ENCODE measurements around the gene KCNN4. TPM values are rescaled to one million over a fixed set of nuclear protein-coding genes. Genes with fewer than 3 reads are reported as not detected.
A peak's percentile ranks its signal among the peaks of the same experiment; 100 is the strongest.

Gene KCNN4
- total and polyA plus RNA-seq, 2 experiments from 2014 or later, result 3.6 to 5.4 TPM

DNA sequence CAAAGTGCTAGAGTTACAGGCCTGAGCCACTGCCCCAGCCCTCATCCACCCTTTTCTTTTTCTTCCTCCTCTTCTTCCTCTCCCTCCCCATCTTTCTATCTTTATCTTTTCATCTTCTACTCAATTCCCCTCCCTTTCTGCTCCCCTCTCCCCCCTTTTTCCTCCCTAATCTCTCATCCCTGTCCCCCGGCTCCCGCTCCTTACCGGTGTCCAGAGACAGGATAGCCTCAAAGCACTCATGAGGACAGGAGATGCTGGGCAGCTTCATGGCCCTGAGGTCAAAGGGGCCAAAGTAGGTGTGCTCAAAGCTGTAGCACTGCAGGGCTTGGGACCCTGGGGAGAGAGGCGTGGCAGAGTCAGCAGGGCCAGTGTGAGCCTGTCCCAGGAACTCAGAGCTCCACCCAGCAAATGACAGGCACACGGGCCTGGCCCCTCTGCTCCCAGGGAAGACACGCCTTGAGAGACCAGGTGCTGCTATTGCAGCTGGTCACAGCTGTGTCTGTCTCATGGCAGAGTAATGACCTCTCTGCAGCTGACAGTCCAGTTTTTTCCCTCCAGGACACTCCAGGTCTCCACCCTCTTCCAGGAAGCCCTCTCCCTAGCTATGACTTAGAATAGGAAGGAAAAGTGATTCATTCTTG, 18.8 kb upstream of the KCNN4 start:
- TF ChIP-seq EZH2 (IDR thresholded peaks at IDR 0.05; ENCODE audit: borderline replicate concordance), result no peak
- no peak for TF ChIP-seq CTCF (IDR thresholded peaks at IDR 0.05; ENCODE audit: poor library complexity)
- TF ChIP-seq EZH2phosphoT487 (IDR thresholded peaks at IDR 0.05; ENCODE audit: low read depth, severe bottlenecking, unreplicated experiment), result no peak
- Histone ChIP-seq H2AFZ (no peak overlapping the region), H3K36me3 (replicated peaks; ENCODE audit: insufficient read depth, low read depth) (no peaks in the 10 kb centered on the region), H3K9me3 (ENCODE audit: low read depth) (no peaks in the 10 kb centered on the region), H3K27ac (no peak overlapping the region), H4K20me1 (ENCODE audit: insufficient read depth, poor library complexity, severe bottlenecking) (no peaks in the 10 kb centered on the region), H3K4me2 (peak overlapping the region; percentile 88), H3K4me1 (ENCODE audit: insufficient read depth) (no peaks in the 10 kb centered on the region), H3K9me2 (replicated peaks; ENCODE audit: insufficient read depth) (no peaks in the 10 kb centered on the region), H3K79me2 (no peaks in the 10 kb centered on the region), H3K27me3 (no peaks in the 10 kb centered on the region), H3K4me3 (no peak overlapping the region)
- 58% methylated on average over 6 of the region's 6 CpGs for WGBS (ENCODE audit: low lambda C conversion rate, missing lambda C conversion rate)
- DNase-seq (ENCODE audit: low spot score), result peak; percentile 34

- no peaks in the 10 kb centered on the region for H3K27me3 ChIP-seq
- peak; percentile 87 for DNase-seq (ENCODE audit: low spot score)
- H3K4me1 ChIP-seq (ENCODE audit: insufficient read depth), result no peaks in the 10 kb centered on the region
- H3K27ac ChIP-seq, result peak overlapping the region; percentile 23
- H3K36me3 ChIP-seq (replicated peaks; ENCODE audit: insufficient read depth, low read depth), result no peaks in the 10 kb centered on the region
- H3K4me3 ChIP-seq, result peak overlapping the region; percentile 5
- no peaks in the 10 kb centered on the region for H3K79me2 ChIP-seq
- 15% methylated on average over 63 of the region's 70 CpGs for WGBS (ENCODE audit: low lambda C conversion rate, missing lambda C conversion rate)
- H3K4me2 ChIP-seq, result peak overlapping the region; percentile 88
- no peaks in the 10 kb centered on the region for H3K9me3 ChIP-seq (ENCODE audit: low read depth)
- no peaks in the 10 kb centered on the region for H3K9me2 ChIP-seq (replicated peaks; ENCODE audit: insufficient read depth)
- TF ChIP-seq CTCF (IDR thresholded peaks at IDR 0.05; ENCODE audit: poor library complexity), result no peak
- TF ChIP-seq EZH2phosphoT487 (IDR thresholded peaks at IDR 0.05; ENCODE audit: low read depth, severe bottlenecking, unreplicated experiment), result no peak
- TF ChIP-seq EZH2 (IDR thresholded peaks at IDR 0.05; ENCODE audit: borderline replicate concordance), result no peak
- peak overlapping the region; percentile 71 for H2AFZ ChIP-seq
- H4K20me1 ChIP-seq (ENCODE audit: insufficient read depth, poor library complexity, severe bottlenecking), result no peaks in the 10 kb centered on the region
Observed at GRCh38 chr19:43798546-43799409, 18.0 kb upstream of the KCNN4 start.

- H4K20me1 ChIP-seq (ENCODE audit: insufficient read depth, poor library complexity, severe bottlenecking), result no peaks in the 10 kb centered on the region
- no peaks in the 10 kb centered on the region for H3K4me1 ChIP-seq (ENCODE audit: insufficient read depth)
- H3K27me3 ChIP-seq, result peaks cover 2% of the 10 kb centered on the region
- no peaks in the 10 kb centered on the region for H3K9me3 ChIP-seq (ENCODE audit: low read depth)
- peak overlapping the region; percentile 5 for H3K4me3 ChIP-seq
- no peak overlapping the region for H2AFZ ChIP-seq
- TF ChIP-seq EZH2 (IDR thresholded peaks at IDR 0.05; ENCODE audit: borderline replicate concordance) (no peak), EZH2phosphoT487 (IDR thresholded peaks at IDR 0.05; ENCODE audit: low read depth, severe bottlenecking, unreplicated experiment) (no peak), CTCF (IDR thresholded peaks at IDR 0.05; ENCODE audit: poor library complexity) (no peak)
- no peaks in the 10 kb centered on the region for H3K36me3 ChIP-seq (replicated peaks; ENCODE audit: insufficient read depth, low read depth)
- no peaks in the 10 kb centered on the region for H3K79me2 ChIP-seq
- peak overlapping the region; percentile 88 for H3K4me2 ChIP-seq
- no peaks in the 10 kb centered on the region for H3K9me2 ChIP-seq (replicated peaks; ENCODE audit: insufficient read depth)
- no peak for DNase-seq (ENCODE audit: low spot score)
- no peak overlapping the region for H3K27ac ChIP-seq
- 22% methylated on average over 4 of the region's 5 CpGs for WGBS (ENCODE audit: low lambda C conversion rate, missing lambda C conversion rate)
Observed at GRCh38 chr19:43798026-43798545, 17.3 kb upstream of the KCNN4 start.
